A549 treated with Mapracorat at 1 μM for 4 hours (cell line): ENCODE results near the gene PPP6R1. TPM values are rescaled to one million over a fixed set of nuclear protein-coding genes. Genes with fewer than 3 reads are reported as not detected.

ENCODE experiments used
- total RNA-seq: library from RNA; stranded (reverse); fragments of 200-300 nt; extraction: Qiagen RNA extraction; gene quantifications from 5 replicates; pipeline ENCODE4 v1.2.3, GENCODE V29; 2022

Gene PPP6R1
- 81.0 to 117 TPM (median 113 TPM) in 5 replicates for total RNA-seq

GRCh38 chr19:55258828-55259539 lies at the start of gene PPP6R1:
Gene PPP6R1, minus strand, starts transcription at chr19:55259017. Its CDS starts 11,914 bp downstream, at chr19:55247103.

GRCh38 chr19:55283548-55284377 lies 24.9 kb upstream of the PPP6R1 start, which contains the start of gene BRSK1:
Gene BRSK1, plus strand, starts transcription at chr19:55283997. Its CDS starts 446 bp downstream, at chr19:55284443.

GRCh38 chr19:55279770-55280643 lies 21.2 kb upstream of the PPP6R1 start, which contains the start of gene HSPBP1:
Gene HSPBP1, minus strand, starts transcription at chr19:55280110. Its CDS starts 502 bp downstream, at chr19:55279608.

GRCh38 chr19:55228403-55229031 lies 30.3 kb downstream of the PPP6R1 start, which contains the start of gene TMEM86B:
Gene TMEM86B, minus strand, starts transcription at chr19:55228763. Its CDS starts 22 bp downstream, at chr19:55228741.

GRCh38 chr19:55208880-55209692 lies 49.7 kb downstream of the PPP6R1 start, which contains the start of gene PTPRH:
Gene PTPRH, minus strand, starts transcription at chr19:55209501. Its CDS starts 68 bp downstream, at chr19:55209433.

Other genes with a start within 250 kb of the PPP6R1 start
- 0.15 to 0.24 TPM (median 0.19 TPM) in 4 of 5 replicates, not detected in the other for gene GP6, start 220.8 kb downstream of the PPP6R1 start, total RNA-seq
- 15.8 to 31.4 TPM (median 20.9 TPM) in 5 replicates for gene RDH13, start 195.9 kb downstream of the PPP6R1 start, total RNA-seq
- gene EPS8L1, start 183.1 kb downstream of the PPP6R1 start, total RNA-seq = 3.4 to 7.4 TPM (median 6.3 TPM) in 5 replicates
- gene PPP1R12C, start 141.4 kb downstream of the PPP6R1 start, total RNA-seq = 55.7 to 98.5 TPM (median 82.8 TPM) in 5 replicates
- gene TNNT1, start 109.8 kb downstream of the PPP6R1 start, total RNA-seq = 107 to 150 TPM (median 135 TPM) in 5 replicates
- 6.4 to 8.9 TPM (median 7.9 TPM) in 5 replicates for gene TNNI3, start 101.3 kb downstream of the PPP6R1 start, total RNA-seq
- 3.6 to 6.9 TPM (median 5.8 TPM) in 5 replicates for gene DNAAF3, start 92.4 kb downstream of the PPP6R1 start, total RNA-seq
- gene SYT5, start 78.7 kb downstream of the PPP6R1 start, total RNA-seq = 3.0 to 6.1 TPM (median 4.4 TPM) in 5 replicates
- gene PTPRH, start 49.5 kb downstream of the PPP6R1 start, total RNA-seq = 3.5 to 6.0 TPM (median 5.0 TPM) in 5 replicates
- gene TMEM86B, start 30.3 kb downstream of the PPP6R1 start, total RNA-seq = 3.1 to 5.4 TPM (median 3.9 TPM) in 5 replicates
- gene HSPBP1, start 21.1 kb upstream of the PPP6R1 start, total RNA-seq = 118 to 150 TPM (median 135 TPM) in 5 replicates
- gene BRSK1, start 25.0 kb upstream of the PPP6R1 start, total RNA-seq = 2.9 to 4.1 TPM (median 3.0 TPM) in 5 replicates
- not detected in 5 replicates for gene TMEM150B, start 66.3 kb upstream of the PPP6R1 start, total RNA-seq
- 3.6 to 8.3 TPM (median 6.7 TPM) in 5 replicates for gene KMT5C, start 80.9 kb upstream of the PPP6R1 start, total RNA-seq
- gene COX6B2, start 95.7 kb upstream of the PPP6R1 start, total RNA-seq = 0.33 to 4.4 TPM (median 1.0 TPM) in 5 replicates
- gene GARIN5B, start 104.2 kb upstream of the PPP6R1 start, total RNA-seq = 0.05 to 0.22 TPM (median 0.08 TPM) in 5 replicates
- 16.3 to 22.0 TPM (median 18.1 TPM) in 5 replicates for gene IL11, start 111.4 kb upstream of the PPP6R1 start, total RNA-seq
- gene TMEM190, start 117.8 kb upstream of the PPP6R1 start, total RNA-seq = 1.1 to 2.4 TPM (median 1.5 TPM) in 5 replicates
- 2.5 to 10.7 TPM (median 9.7 TPM) in 5 replicates for gene TMEM238, start 125.3 kb upstream of the PPP6R1 start, total RNA-seq
- gene RPL28, start 126.9 kb upstream of the PPP6R1 start, total RNA-seq = 2,416 to 3,186 TPM (median 2,701 TPM) in 5 replicates
- gene UBE2S, start 148.8 kb upstream of the PPP6R1 start, total RNA-seq = 282 to 492 TPM (median 445 TPM) in 5 replicates
- gene SHISA7, start 184.3 kb upstream of the PPP6R1 start, total RNA-seq = not detected in 5 replicates
- 54.7 to 59.3 TPM (median 58.4 TPM) in 5 replicates for gene ISOC2, start 202.6 kb upstream of the PPP6R1 start, total RNA-seq
- not detected in 5 replicates for gene C19orf85, start 205.7 kb upstream of the PPP6R1 start, total RNA-seq
- gene ZNF628, start 217.6 kb upstream of the PPP6R1 start, total RNA-seq = 2.9 to 8.5 TPM (median 5.4 TPM) in 5 replicates
- 31.7 to 58.5 TPM (median 52.9 TPM) in 5 replicates for gene NAT14, start 226.2 kb upstream of the PPP6R1 start, total RNA-seq
- gene SSC5D, start 229.4 kb upstream of the PPP6R1 start, total RNA-seq = 0.53 to 0.93 TPM (median 0.61 TPM) in 5 replicates